HEK293 (cell line): Measurements from ENCODE around the gene CA9.

Source experiments
- CTCF ChIA-PET: fragments of 350-600 bp; formaldehyde crosslinking; extraction: SDS; loops from one replicate; lab custom pipeline; 2021; ENCODE audit warnings: antibody characterized with exemption; lab: Yijun Ruan, JAX
- POLR2A ChIA-PET: fragments of 300-600 bp; formaldehyde crosslinking; extraction: SDS; loops from one replicate; lab custom pipeline; 2020; ENCODE audit warnings: antibody characterized with exemption, inconsistent platforms; lab: Yijun Ruan, JAX
- H3K27ac ChIP-seq: fragments of 200-500 bp; sonication (Bioruptor generic); 2 replicates; pipeline ENCODE4 v1.5.1; 2014; ENCODE audit warnings: low read depth, low read length, control low read depth, inconsistent platforms; ENCODE audit errors: extremely low read depth
- H3K36me3 ChIP-seq, 2 experiments: fragments of 200-500 bp in 1 of 2; sonication (Bioruptor generic) in 1 of 2; 1 replicate in 1 of 2; 2 replicates in 1 of 2; pipeline ENCODE4 v1.5.1; 2014 to 2017; ENCODE audit warnings: inconsistent platforms in 2 of 2, low read length in 2 of 2; ENCODE audit not compliant: control insufficient read depth in 2 of 2, insufficient read depth in 1 of 2
- H3K4me1 ChIP-seq: fragments of 200-500 bp; sonication (Bioruptor generic); 2 replicates; pipeline ENCODE4 v1.5.1; 2014; ENCODE audit warnings: mild to moderate bottlenecking, low read length, inconsistent platforms; ENCODE audit not compliant: control insufficient read depth, insufficient read depth
- H3K4me3 ChIP-seq: 2 replicates; pipeline ENCODE4 v1.5.1; 2011; ENCODE audit warnings: low read depth, mild to moderate bottlenecking, control low read depth, low read length, moderate library complexity
- H3K9me3 ChIP-seq: fragments of 200-500 bp; sonication (Bioruptor generic); 2 replicates; pipeline ENCODE4 v1.5.1; 2014; ENCODE audit warnings: low read depth, low read length, inconsistent platforms; ENCODE audit not compliant: control insufficient read depth, insufficient read depth
- EGR2 ChIP-seq: fragments of 450-650 bp; formaldehyde crosslinking; IDR thresholded peaks from 2 replicates; pipeline ENCODE4 v1.5.1; 2016; ENCODE audit warnings: low read depth, missing biosample characterization, missing genetic modification characterization
- GFI1B ChIP-seq: fragments of 450-650 bp; formaldehyde crosslinking; IDR thresholded peaks from 2 replicates; pipeline ENCODE4 v1.5.1; 2016; ENCODE audit warnings: missing biosample characterization, missing genetic modification characterization
- GLIS2 ChIP-seq: fragments of 450-650 bp; formaldehyde crosslinking; IDR thresholded peaks from 2 replicates; pipeline ENCODE4 v1.5.1; 2016; ENCODE audit warnings: missing biosample characterization, missing genetic modification characterization
- KLF7 ChIP-seq: fragments of 450-650 bp; formaldehyde crosslinking; IDR thresholded peaks from 2 replicates; pipeline ENCODE4 v1.5.1; 2016; ENCODE audit warnings: missing biosample characterization, missing genetic modification characterization, borderline replicate concordance
- PATZ1 ChIP-seq: fragments of 450-650 bp; formaldehyde crosslinking; IDR thresholded peaks from 2 replicates; pipeline ENCODE4 v1.5.1; 2016; ENCODE audit warnings: missing biosample characterization, missing genetic modification characterization
- TRIM28 ChIP-seq: IDR thresholded peaks from 2 replicates; pipeline ENCODE4 v1.6.1; 2011; ENCODE audit warnings: low read length, control low read depth, borderline replicate concordance
- ZBTB1 ChIP-seq: fragments of 450-650 bp; formaldehyde crosslinking; IDR thresholded peaks from 2 replicates; pipeline ENCODE4 v1.5.1; 2016; ENCODE audit warnings: missing biosample characterization, missing genetic modification characterization
- ZBTB17 ChIP-seq: fragments of 450-650 bp; formaldehyde crosslinking; IDR thresholded peaks from 2 replicates; pipeline ENCODE4 v1.5.1; 2016; ENCODE audit warnings: missing biosample characterization, missing genetic modification characterization
- ZBTB8A ChIP-seq: fragments of 450-650 bp; formaldehyde crosslinking; IDR thresholded peaks from 2 replicates; pipeline ENCODE4 v1.5.1; 2016; ENCODE audit warnings: missing biosample characterization, missing genetic modification characterization
- ZNF133 ChIP-seq: fragments of 450-650 bp; formaldehyde crosslinking; IDR thresholded peaks from 2 replicates; pipeline ENCODE4 v1.5.1; 2016; ENCODE audit warnings: missing biosample characterization, missing genetic modification characterization
- ZNF280D ChIP-seq: fragments of 450-650 bp; formaldehyde crosslinking; IDR thresholded peaks from 2 replicates; pipeline ENCODE4 v1.5.1; 2016; ENCODE audit warnings: missing biosample characterization, missing genetic modification characterization
- ZNF521 ChIP-seq: fragments of 450-650 bp; formaldehyde crosslinking; IDR thresholded peaks from 2 replicates; pipeline ENCODE4 v1.5.1; 2017; ENCODE audit warnings: missing biosample characterization, mild to moderate bottlenecking, missing genetic modification characterization
- ZNF548 ChIP-seq: fragments of 450-650 bp; formaldehyde crosslinking; IDR thresholded peaks from 2 replicates; pipeline ENCODE4 v1.5.1; 2016; ENCODE audit warnings: missing biosample characterization, missing genetic modification characterization
- ZNF777 ChIP-seq: fragments of 450-650 bp; formaldehyde crosslinking; IDR thresholded peaks from 2 replicates; pipeline ENCODE4 v1.5.1; 2017; ENCODE audit warnings: missing biosample characterization, missing genetic modification characterization, borderline replicate concordance
- ZNF792 ChIP-seq: fragments of 450-650 bp; formaldehyde crosslinking; IDR thresholded peaks from 2 replicates; pipeline ENCODE4 v1.5.1; 2016; ENCODE audit warnings: missing biosample characterization, missing genetic modification characterization
- ZSCAN16 ChIP-seq: fragments of 450-650 bp; formaldehyde crosslinking; IDR thresholded peaks from 2 replicates; pipeline ENCODE4 v1.5.1; 2016; ENCODE audit warnings: missing biosample characterization, missing genetic modification characterization
- ZSCAN30 ChIP-seq: fragments of 450-650 bp; IDR thresholded peaks from 2 replicates; pipeline ENCODE4 v1.5.1; 2018; ENCODE audit warnings: missing biosample characterization, mild to moderate bottlenecking, missing genetic modification characterization, moderate library complexity
- ZSCAN5A ChIP-seq: fragments of 450-650 bp; formaldehyde crosslinking; IDR thresholded peaks from 2 replicates; pipeline ENCODE4 v1.5.1; 2016; ENCODE audit warnings: missing biosample characterization, missing genetic modification characterization
- TF ChIP-seq, protein P1 (sequence below): fragments of 450-650 bp; formaldehyde crosslinking; IDR thresholded peaks from 2 replicates; pipeline ENCODE4 v1.5.1; 2017; ENCODE audit warnings: missing biosample characterization, mild to moderate bottlenecking, missing genetic modification characterization, moderate library complexity

The CA9 gene

DNA sequence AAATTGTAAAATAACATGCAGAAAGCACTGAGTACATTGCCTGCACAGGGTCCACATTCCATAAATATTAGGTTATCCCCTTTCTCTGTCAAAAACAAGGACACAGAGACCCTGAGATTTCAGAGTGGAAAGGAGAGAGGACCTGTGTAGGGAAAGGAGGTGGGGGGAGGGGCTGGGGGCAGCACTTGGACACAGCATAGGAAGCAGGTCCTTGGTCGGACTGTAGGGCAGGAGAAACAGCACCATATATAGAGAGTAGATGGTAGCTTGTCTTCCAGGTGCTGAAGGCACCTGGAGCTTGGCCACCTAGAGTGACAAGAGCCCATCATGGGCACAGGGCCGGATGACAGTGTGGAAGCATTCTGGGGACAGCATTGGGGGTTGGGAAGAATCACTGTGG is 13.6 kb downstream of the CA9 start:
- CTCF ChIA-PET = interaction anchor here (1.4 to 2.4 kb wide), 5 partner anchors 9 to 42 kb away, joined by 5 to 23 read pairs (median 9); partner anchors contain the start of gene CCDC107

GRCh38 chr9:35687972-35688557 is 14.3 kb downstream of the CA9 start:
- no peak overlapping the region for H3K4me3 ChIP-seq
- no peak for TF ChIP-seq ZNF133
- no peak for TF ChIP-seq ZSCAN30 (tag by site-specific recombination)
- TF ChIP-seq ZBTB17 = no peak
- TF ChIP-seq ZSCAN16 = no peak
- TF ChIP-seq KLF7 = no peak
- TF ChIP-seq ZNF280D = no peak
- H3K36me3 ChIP-seq = peaks cover 0 to 26% of the 10 kb centered on the region in 2 experiments; a peak in 1 of 3 replicates
- H3K27ac ChIP-seq = no peak overlapping the region
- H3K4me1 ChIP-seq = peaks cover 3% of the 10 kb centered on the region; the same call in 1 of the 2 replicates
- ChIA-PET CTCF (interaction anchor here (0.6 to 2.4 kb wide), 7 partner anchors 8 to 42 kb away, joined by 3 to 23 read pairs (median 5); partner anchors contain the start of genes ARHGEF39 and CCDC107), POLR2A (interaction anchor here (0.8 to 2.3 kb wide), 7 partner anchors 9 to 43 kb away, joined by 3 to 7 read pairs (median 4); partner anchors contain the start of genes ARHGEF39, CCDC107 and RMRP)
- no peaks in the 10 kb centered on the region for H3K9me3 ChIP-seq

More for the DNA sequence above, 13.6 kb downstream of the CA9 start:
- Histone ChIP-seq H3K36me3 (peaks cover 0 to 32% of the 10 kb centered on the region in 2 experiments; a peak in 1 of 3 replicates), H3K9me3 (no peaks in the 10 kb centered on the region), H3K4me1 (peaks cover 3% of the 10 kb centered on the region; the same call in 1 of the 2 replicates), H3K4me3 (no peak overlapping the region), H3K27ac (no peak overlapping the region)
- POLR2A ChIA-PET = interaction anchor here (0.8 to 2.3 kb wide), 4 partner anchors 22 to 44 kb away, joined by 3 to 7 read pairs (median 5); partner anchors contain the start of gene ARHGEF39
- no peak for TF ChIP-seq ZNF548 (tag by site-specific recombination)
- TF ChIP-seq PATZ1 (tag by site-specific recombination) = 0 out of 2 replicates have a peak, but pooled peaks have one; percentile 3

DNA sequence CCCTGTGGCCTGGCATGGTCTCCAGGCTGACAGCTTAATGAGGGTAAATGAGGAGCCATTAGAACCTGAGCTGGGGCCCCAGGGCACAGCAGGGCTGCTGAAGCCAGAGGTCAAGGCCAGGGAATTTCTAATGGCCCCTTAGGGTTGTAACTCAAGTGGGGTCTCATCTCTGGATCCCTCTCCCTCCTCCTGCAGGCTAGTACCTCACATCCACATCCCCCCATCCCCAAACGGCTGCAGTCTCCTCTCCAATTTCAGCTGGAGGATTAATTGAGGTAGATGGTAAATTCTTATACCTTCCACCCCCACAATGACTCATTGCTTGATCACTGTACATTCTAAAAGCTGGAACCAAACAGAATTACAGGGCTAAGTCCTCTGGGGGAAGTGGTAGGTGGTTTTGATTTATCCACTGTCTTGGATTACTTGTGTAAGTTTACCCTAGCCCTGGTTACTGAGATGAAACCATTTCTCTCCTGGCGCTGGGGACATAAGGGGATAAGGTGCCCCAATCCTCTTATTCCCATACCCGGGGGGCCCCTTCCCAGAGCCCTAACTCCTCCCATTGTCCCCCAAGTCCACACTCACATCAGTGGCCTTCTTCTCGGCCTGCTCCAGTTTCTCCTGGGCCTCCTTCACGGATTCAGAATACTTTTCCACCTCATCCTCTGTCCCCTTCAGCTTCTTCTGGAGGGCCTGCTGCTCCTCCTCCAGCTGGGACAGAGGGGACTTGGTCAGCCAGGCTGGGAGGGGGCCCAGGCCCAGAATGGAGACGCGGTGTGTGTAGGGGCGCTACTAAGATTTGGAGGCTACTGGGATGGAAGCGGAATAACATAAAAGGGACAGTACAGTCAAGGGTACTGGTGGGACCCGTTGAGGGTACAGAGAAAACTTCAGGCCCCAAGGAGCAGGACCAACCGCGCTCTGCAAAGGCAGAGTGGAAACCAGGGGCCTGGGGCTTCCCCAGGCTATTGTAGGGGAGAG is 15.1 kb downstream of the CA9 start:
- Histone ChIP-seq H3K27ac (no peak overlapping the region; the same call in 1 of the 2 replicates), H3K36me3 (peaks cover 0 to 18% of the 10 kb centered on the region in 2 experiments; a peak in 1 of 3 replicates), H3K4me3 (no peak overlapping the region), H3K4me1 (peaks cover 3% of the 10 kb centered on the region; the same call in 1 of the 2 replicates), H3K9me3 (no peaks in the 10 kb centered on the region)
- CTCF ChIA-PET = interaction anchor here (0.6 to 2.4 kb wide), 7 partner anchors 7 to 43 kb away, joined by 3 to 23 read pairs (median 5); partner anchors contain the start of genes ARHGEF39 and CCDC107
- POLR2A ChIA-PET = interaction anchor here (1.1 to 2.3 kb wide), 5 partner anchors 8 to 31 kb away, joined by 3 to 7 read pairs (median 4); partner anchors contain the start of genes ARHGEF39, CCDC107 and RMRP
- TF ChIP-seq GLIS2 (tag by site-specific recombination) = no peak
- TF ChIP-seq ZBTB8A (tag by site-specific recombination) = no peak
- no peak for TF ChIP-seq ZNF521 (tag by site-specific recombination)
- no peak for TF ChIP-seq ZNF777 (tag by site-specific recombination)
- TF ChIP-seq, protein P1, sequence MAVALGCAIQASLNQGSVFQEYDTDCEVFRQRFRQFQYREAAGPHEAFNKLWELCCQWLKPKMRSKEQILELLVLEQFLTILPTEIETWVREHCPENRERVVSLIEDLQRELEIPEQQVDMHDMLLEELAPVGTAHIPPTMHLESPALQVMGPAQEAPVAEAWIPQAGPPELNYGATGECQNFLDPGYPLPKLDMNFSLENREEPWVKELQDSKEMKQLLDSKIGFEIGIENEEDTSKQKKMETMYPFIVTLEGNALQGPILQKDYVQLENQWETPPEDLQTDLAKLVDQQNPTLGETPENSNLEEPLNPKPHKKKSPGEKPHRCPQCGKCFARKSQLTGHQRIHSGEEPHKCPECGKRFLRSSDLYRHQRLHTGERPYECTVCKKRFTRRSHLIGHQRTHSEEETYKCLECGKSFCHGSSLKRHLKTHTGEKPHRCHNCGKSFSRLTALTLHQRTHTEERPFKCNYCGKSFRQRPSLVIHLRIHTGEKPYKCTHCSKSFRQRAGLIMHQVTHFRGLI (tag by site-specific recombination) = no peak
- TF ChIP-seq TRIM28 = no peak
- TF ChIP-seq ZNF792 (tag by site-specific recombination) = no peak
- TF ChIP-seq GFI1B (tag by site-specific recombination) = 0 out of 2 replicates have a peak, but pooled peaks have one; percentile 29
- TF ChIP-seq ZSCAN5A (tag by site-specific recombination) = no peak
- TF ChIP-seq EGR2 (tag by site-specific recombination) = peak; percentile 81
- no peak for TF ChIP-seq ZBTB1
